SK-N-MC (cell line): ENCODE results near the gene SASH1.

Experiments
- EZH2 ChIP-seq: fragments of 200-600 bp; sonication (generic); IDR thresholded peaks from one replicate; pipeline ENCODE4 v1.6.1; 2017; ENCODE audit warnings: antibody characterized with exemption
- FOXP2 ChIP-seq: optimal IDR thresholded peaks from 2 replicates; pipeline ENCODE3; 2011; ENCODE audit warnings: mild to moderate bottlenecking, moderate library complexity; ENCODE audit not compliant: insufficient read depth; ENCODE audit errors: extremely low read length, control extremely low read depth
- POLR2AphosphoS5 ChIP-seq: IDR thresholded peaks from 2 replicates; pipeline ENCODE4 v1.6.1; 2012; ENCODE audit warnings: mild to moderate bottlenecking, low read depth, low read length, borderline replicate concordance

GRCh38 chr6:148427333-148427732, 84.7 kb downstream of the SASH1 start:
- no peak for TF ChIP-seq EZH2
- no peak for TF ChIP-seq POLR2AphosphoS5
- TF ChIP-seq FOXP2: no peak
